IMR-90 (cell line): ENCODE data around the gene ZDHHC3. TPM values are rescaled to one million over a fixed set of nuclear protein-coding genes. Genes with fewer than 3 reads are reported as not detected.

Experiments used
- ATAC-seq: fragments of 200-7000 bp; cut with Tn5 transposase; 2 replicates; pipeline ENCODE4 v1.9.1; 2020; ENCODE audit warnings: low read depth, mild to moderate bottlenecking, moderate library complexity
- BruUV-seq: library from RNA; stranded (reverse); fragments of 400-500 nt; replicated peaks from 2 replicates; lab custom pipeline; 2021; lab: Mats Ljungman, UMichigan
- CTCF ChIA-PET: fragments of 300-600 bp; formaldehyde crosslinking; extraction: SDS; loops from one replicate; lab custom pipeline; 2021; ENCODE audit warnings: antibody characterized with exemption; lab: Yijun Ruan, JAX
- POLR2A ChIA-PET: fragments of 300-600 bp; sonication (Branson Sonifier 250); formaldehyde crosslinking; loops from one replicate; lab custom pipeline; 2022; ENCODE audit warnings: antibody characterized with exemption; ENCODE audit not compliant: unreplicated experiment; lab: Charles Lee
- DNase-seq: peaks from one replicate; pipeline ENCODE4 v3.0.0; 2013
- H2AFZ ChIP-seq: replicated peaks from 2 replicates; pipeline ENCODE3; 2013; ENCODE audit warnings: low read length, mild to moderate bottlenecking; ENCODE audit not compliant: poor library complexity
- H2AK5ac ChIP-seq: 2 replicates; pipeline ENCODE4 v1.6.1; 2013; ENCODE audit warnings: low read depth, low read length, inconsistent platforms
- H2AK9ac ChIP-seq: replicated peaks from 2 replicates; pipeline ENCODE3; 2013; ENCODE audit warnings: mild to moderate bottlenecking, low read depth, low read length, moderate library complexity; ENCODE audit not compliant: poor library complexity
- H2BK120ac ChIP-seq: 2 replicates; pipeline ENCODE4 v1.6.1; 2013; ENCODE audit warnings: low read depth, low read length, inconsistent platforms
- H2BK15ac ChIP-seq: 3 replicates; pipeline ENCODE4 v1.6.1; 2013; ENCODE audit warnings: low read depth, low read length, inconsistent platforms
- H2BK20ac ChIP-seq: 2 replicates; pipeline ENCODE4 v1.6.1; 2013; ENCODE audit warnings: low read depth, mild to moderate bottlenecking, inconsistent platforms, low read length, moderate library complexity
- H2BK5ac ChIP-seq: 2 replicates; pipeline ENCODE4 v1.6.1; 2013; ENCODE audit warnings: mild to moderate bottlenecking, low read depth, low read length, inconsistent platforms; ENCODE audit not compliant: poor library complexity, severe bottlenecking
- H3K14ac ChIP-seq: replicated peaks from 2 replicates; pipeline ENCODE4 v1.6.1; 2013; ENCODE audit warnings: low read depth, low read length, inconsistent platforms
- H3K18ac ChIP-seq: 2 replicates; pipeline ENCODE4 v1.6.1; 2013; ENCODE audit warnings: low read depth, low read length, control low read depth
- H3K23ac ChIP-seq: 2 replicates; pipeline ENCODE4 v1.6.1; 2013; ENCODE audit warnings: low read depth, low read length, inconsistent platforms
- H3K27ac ChIP-seq: 2 replicates; pipeline ENCODE4 v1.5.1; 2013; ENCODE audit warnings: mild to moderate bottlenecking, control low read depth, low read length; ENCODE audit not compliant: insufficient read depth
- H3K27me3 ChIP-seq: 2 replicates; pipeline ENCODE4 v1.6.1; 2013; ENCODE audit warnings: low read length; ENCODE audit not compliant: control insufficient read depth, insufficient read depth
- H3K36me3 ChIP-seq: 2 replicates; pipeline ENCODE4 v1.6.1; 2013; ENCODE audit warnings: low read length, mixed read lengths; ENCODE audit not compliant: control insufficient read depth, insufficient read depth
- H3K4ac ChIP-seq: 2 replicates; pipeline ENCODE4 v1.6.1; 2013; ENCODE audit warnings: low read depth, low read length, inconsistent platforms
- H3K4me1 ChIP-seq: 2 replicates; pipeline ENCODE4 v1.6.1; 2013; ENCODE audit warnings: low read length, mixed read lengths; ENCODE audit not compliant: control insufficient read depth, insufficient read depth
- H3K4me2 ChIP-seq: 2 replicates; pipeline ENCODE4 v1.6.1; 2013; ENCODE audit warnings: low read depth, mild to moderate bottlenecking, control low read depth, low read length, moderate library complexity
- H3K4me3 ChIP-seq: 2 replicates; pipeline ENCODE4 v1.5.1; 2013; ENCODE audit warnings: low read depth, mild to moderate bottlenecking, control low read depth, low read length, moderate library complexity; ENCODE audit not compliant: insufficient read depth
- H3K56ac ChIP-seq: 2 replicates; pipeline ENCODE4 v1.6.1; 2013; ENCODE audit warnings: low read length, inconsistent platforms; ENCODE audit not compliant: insufficient read depth; ENCODE audit errors: extremely low read depth
- H3K79me1 ChIP-seq, 2 experiments: 2 replicates each; pipeline ENCODE4 v1.6.1; 2013; ENCODE audit warnings: low read length in 2 of 2, inconsistent platforms in 1 of 2, low read depth in 1 of 2
- H3K9ac ChIP-seq: 2 replicates; pipeline ENCODE4 v1.6.1; 2013; ENCODE audit warnings: low read depth, low read length, control low read depth
- H3K9me1 ChIP-seq: 2 replicates; pipeline ENCODE4 v1.6.1; 2013; ENCODE audit warnings: low read length, inconsistent platforms; ENCODE audit not compliant: insufficient read depth
- H3K9me3 ChIP-seq: 2 replicates; pipeline ENCODE4 v1.6.1; 2013; ENCODE audit warnings: low read length; ENCODE audit not compliant: control insufficient read depth, insufficient read depth
- H4K20me1 ChIP-seq: 2 replicates; pipeline ENCODE4 v1.6.1; 2013; ENCODE audit warnings: low read length, inconsistent platforms; ENCODE audit not compliant: insufficient read depth
- H4K5ac ChIP-seq: 2 replicates; pipeline ENCODE4 v1.6.1; 2013; ENCODE audit warnings: mild to moderate bottlenecking, low read depth, low read length, control low read depth
- H4K8ac ChIP-seq, 2 experiments: 2 replicates each; pipeline ENCODE4 v1.6.1; 2013; ENCODE audit warnings: low read depth in 2 of 2, low read length in 2 of 2, control low read depth in 1 of 2, inconsistent platforms in 1 of 2
- H4K91ac ChIP-seq: 2 replicates; pipeline ENCODE4 v1.6.1; 2013; ENCODE audit warnings: low read depth, low read length, inconsistent platforms; ENCODE audit not compliant: insufficient read depth
- BHLHE40 ChIP-seq: fragments of 150-350 bp; IDR thresholded peaks from 2 replicates; pipeline ENCODE4 v1.6.1; 2016; ENCODE audit warnings: mild to moderate bottlenecking, low read depth, low read length
- ELK1 ChIP-seq: fragments of 150-350 bp; IDR thresholded peaks from 2 replicates; pipeline ENCODE4 v1.6.1; 2016; ENCODE audit warnings: low read depth, mild to moderate bottlenecking, low read length, moderate library complexity, borderline replicate concordance
- MAFK ChIP-seq: IDR thresholded peaks from 2 replicates; pipeline ENCODE4 v1.6.1; 2012; ENCODE audit warnings: low read depth, low read length, improper control_type of control experiment
- RFX5 ChIP-seq: IDR thresholded peaks from 2 replicates; pipeline ENCODE4 v1.8.0; 2012; ENCODE audit warnings: low read depth, mild to moderate bottlenecking, low read length, moderate library complexity
- SMC3 ChIP-seq: fragments of 150-350 bp; IDR thresholded peaks from 2 replicates; pipeline ENCODE4 v1.6.1; 2016; ENCODE audit warnings: low read depth, mild to moderate bottlenecking, antibody characterized with exemption, low read length, moderate library complexity
- USF2 ChIP-seq: fragments of 150-350 bp; IDR thresholded peaks from 2 replicates; pipeline ENCODE4 v1.6.1; 2017; ENCODE audit warnings: mild to moderate bottlenecking, antibody characterized with exemption, low read length, low read depth
- WGBS, 2 experiments: methylation state at CpG; one replicate each; pipeline versions ENCODE4 v1.1.5 to v1.1.7; 2013; ENCODE audit warnings: missing lambda C conversion rate in 2 of 2; ENCODE audit not compliant: insufficient read length in 1 of 2; ENCODE audit errors: extremely low coverage in 2 of 2; 5-methylcytosine and 5-hydroxymethylcytosine counted together
- dilution Hi-C: fragments of 300-500 bp; cut with HindIII; formaldehyde crosslinking; loops from one replicate; pipeline ENCODE4 v1.14.3; 2018; ENCODE audit warnings: low sequenced_read_pairs; ENCODE audit not compliant: unreplicated experiment
- in situ Hi-C: fragments of 300-500 bp; cut with MboI; formaldehyde crosslinking; loops from 3 replicates; pipeline ENCODE4 v1.14.3; 2019; ENCODE audit warnings: low sequenced_read_pairs, inconsistent platforms, mixed read lengths
- intact Hi-C: fragments of 100-400 bp; cut with micrococcal nuclease; formaldehyde crosslinking; loops from 2 replicates; pipeline ENCODE4 v1.10.0; 2022
- polyA plus RNA-seq, 3 experiments: library from polyadenylated mRNA; depleted of rRNA; stranded (reverse); fragments of >200 nt; gene quantifications; 2 replicates each; pipeline ENCODE4 v1.2.3, GENCODE V29; 2012; ENCODE audit warnings: low replicate concordance in 1 of 3
- total RNA-seq: library from RNA; depleted of rRNA; stranded (reverse); fragments of >200 nt; gene quantifications from 2 replicates; pipeline ENCODE4 v1.2.3, GENCODE V29; 2012

ZDHHC3 gene
- total and polyA plus RNA-seq, 2 of the 4 experiments (the other 2 are of a cell fraction): 57.7 to 59.6 TPM

GRCh38 chr3:44981751-44982150, 5.8 kb upstream of the ZDHHC3 start:
- H4K91ac ChIP-seq: no peak overlapping the region
- no peak overlapping the region for H2BK20ac ChIP-seq
- H3K14ac ChIP-seq: no peak overlapping the region
- no peak overlapping the region for H4K5ac ChIP-seq
- no peak overlapping the region for H3K9ac ChIP-seq
- dilution Hi-C loops: no loop called here
- ChIA-PET POLR2A (no interaction called here), CTCF (no interaction called here)
- peaks cover 42% of the 10 kb centered on the region for H4K20me1 ChIP-seq
- no peak overlapping the region for H2BK5ac ChIP-seq
- no peak overlapping the region for H2BK15ac ChIP-seq
- H2AFZ ChIP-seq: no peak overlapping the region
- H3K27me3 ChIP-seq: no peaks in the 10 kb centered on the region
- H3K4me2 ChIP-seq: no peak overlapping the region
- in situ Hi-C loops: no loop called here
- H3K36me3 ChIP-seq: no peaks in the 10 kb centered on the region
- no CpG with 5 or more reads among the region's 4 CpGs for WGBS, 2 experiments
- H2AK9ac ChIP-seq: no peak overlapping the region
- no peak overlapping the region for H2BK120ac ChIP-seq
- peaks cover 3% of the 10 kb centered on the region for H3K4me1 ChIP-seq
- H3K18ac ChIP-seq: no peak overlapping the region
- DNase-seq: no peak
- no peak overlapping the region for H4K8ac ChIP-seq
- H3K9me1 ChIP-seq: peaks cover 4% of the 10 kb centered on the region; the same call in 1 of the 2 replicates
- no peak for ATAC-seq
- no peak overlapping the region for H3K27ac ChIP-seq
- no peak overlapping the region for H3K4me3 ChIP-seq
- H2AK5ac ChIP-seq: no peak overlapping the region
- no TSS peak for BruUV-seq
- H3K23ac ChIP-seq: no peak overlapping the region
- H3K79me1 ChIP-seq: peaks cover 62 to 77% of the 10 kb centered on the region in 2 experiments
- no peak overlapping the region for H3K4ac ChIP-seq
- H3K9me3 ChIP-seq: no peaks in the 10 kb centered on the region
- H3K56ac ChIP-seq: no peak overlapping the region
- intact Hi-C loops: no loop called here
- no peak for TF ChIP-seq SMC3
- TF ChIP-seq RFX5: no peak
- TF ChIP-seq MAFK: no peak
- TF ChIP-seq USF2: no peak
- TF ChIP-seq ELK1: no peak
- TF ChIP-seq BHLHE40: no peak
